Tibial nerve (tissue), 4 donors: Measurements from ENCODE around the gene SLCO3A1. TPM values are rescaled to one million over a fixed set of nuclear protein-coding genes. Genes with fewer than 3 reads are reported as not detected.

ENCODE experiments used
- DNase-seq, 2 donors: peaks; one replicate each; pipeline ENCODE4 v3.0.0-alpha.2; 2019; ENCODE audit warnings: low spot score in 2 of 2
- H3K27ac ChIP-seq, 4 donors: fragments of 200-600 bp; sonication (generic) in 3 of 4; one replicate each; pipeline ENCODE4 v1.5.1; 2017 to 2019; ENCODE audit warnings: mild to moderate bottlenecking in 1 of 4
- H3K27me3 ChIP-seq, 2 donors: fragments of 200-600 bp; sonication (generic) in 1 of 2; one replicate each; pipeline versions ENCODE4 v1.5.1 to v1.6.0; 2017 to 2019
- H3K36me3 ChIP-seq, 3 donors: fragments of 200-600 bp; sonication (generic); one replicate each; pipeline ENCODE4 v1.5.1; 2018 to 2019
- H3K4me1 ChIP-seq, 4 donors: fragments of 200-600 bp; sonication (generic) in 3 of 4; one replicate each; pipeline ENCODE4 v1.5.1; 2017 to 2019
- H3K4me3 ChIP-seq, 4 donors: fragments of 200-600 bp; sonication (generic) in 3 of 4; one replicate each; pipeline ENCODE4 v1.5.1; 2017 to 2019; ENCODE audit warnings: mild to moderate bottlenecking in 1 of 4, moderate library complexity in 1 of 4
- H3K9me3 ChIP-seq, 4 donors: fragments of 200-600 bp; sonication (generic) in 3 of 4; one replicate each; pipeline ENCODE4 v1.5.1; 2017 to 2019
- EP300 ChIP-seq, 2 donors: sonication (generic); formaldehyde crosslinking; IDR thresholded peaks; one replicate each; pipeline ENCODE4 v1.6.1; 2017; ENCODE audit warnings: antibody characterized with exemption in 2 of 2, mild to moderate bottlenecking in 1 of 2
- POLR2A ChIP-seq, 2 donors: fragments of 450-650 bp; IDR thresholded peaks; one replicate each; pipeline ENCODE4 v1.6.1; 2017; ENCODE audit warnings: antibody characterized with exemption in 2 of 2, mild to moderate bottlenecking in 2 of 2, moderate library complexity in 2 of 2
- WGBS, 2 donors: methylation state at CpG; one replicate each; pipeline ENCODE4 v1.1.5; 2018; 5-methylcytosine and 5-hydroxymethylcytosine counted together
- total RNA-seq, 4 donors: library from RNA; depleted of rRNA; stranded (reverse); fragments of >200 nt; gene quantifications; one replicate each; pipeline ENCODE4 v1.1.0, GENCODE V29; 2016
- TF ChIP-seq, protein P1 (sequence below), 5 experiments: fragments of 200-600 bp in 3 of 5; fragments of 450-650 bp in 2 of 5; sonication (generic) in 3 of 5; IDR thresholded peaks; one replicate each; pipeline ENCODE4 v1.5.1; 2016 to 2019; ENCODE audit warnings: antibody characterized with exemption in 5 of 5, mild to moderate bottlenecking in 3 of 5, moderate library complexity in 2 of 5

The SLCO3A1 gene
- total RNA-seq, 4 donors from 2014 or later: 13.8 to 20.2 (median 14.3) TPM

- 87 to 89% methylated on average over 9 to 10 of the region's 10 CpGs for whole genome bisulfite sequencing, 2 donors
- DNase-seq: no peak
- H3K4me1 ChIP-seq: no peaks in the 10 kb centered on the region
- H3K36me3 ChIP-seq: no peaks in the 10 kb centered on the region
- no peaks in the 10 kb centered on the region for H3K27me3 ChIP-seq
- no peak overlapping the region for H3K4me3 ChIP-seq
- no peak for TF ChIP-seq POLR2A (IDR thresholded peaks at IDR 0.05)
- TF ChIP-seq, protein P1, sequence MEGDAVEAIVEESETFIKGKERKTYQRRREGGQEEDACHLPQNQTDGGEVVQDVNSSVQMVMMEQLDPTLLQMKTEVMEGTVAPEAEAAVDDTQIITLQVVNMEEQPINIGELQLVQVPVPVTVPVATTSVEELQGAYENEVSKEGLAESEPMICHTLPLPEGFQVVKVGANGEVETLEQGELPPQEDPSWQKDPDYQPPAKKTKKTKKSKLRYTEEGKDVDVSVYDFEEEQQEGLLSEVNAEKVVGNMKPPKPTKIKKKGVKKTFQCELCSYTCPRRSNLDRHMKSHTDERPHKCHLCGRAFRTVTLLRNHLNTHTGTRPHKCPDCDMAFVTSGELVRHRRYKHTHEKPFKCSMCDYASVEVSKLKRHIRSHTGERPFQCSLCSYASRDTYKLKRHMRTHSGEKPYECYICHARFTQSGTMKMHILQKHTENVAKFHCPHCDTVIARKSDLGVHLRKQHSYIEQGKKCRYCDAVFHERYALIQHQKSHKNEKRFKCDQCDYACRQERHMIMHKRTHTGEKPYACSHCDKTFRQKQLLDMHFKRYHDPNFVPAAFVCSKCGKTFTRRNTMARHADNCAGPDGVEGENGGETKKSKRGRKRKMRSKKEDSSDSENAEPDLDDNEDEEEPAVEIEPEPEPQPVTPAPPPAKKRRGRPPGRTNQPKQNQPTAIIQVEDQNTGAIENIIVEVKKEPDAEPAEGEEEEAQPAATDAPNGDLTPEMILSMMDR (IDR thresholded peaks at IDR 0.05): no peak
- TF ChIP-seq EP300 (IDR thresholded peaks at IDR 0.05): no peak
- no peak overlapping the region for H3K27ac ChIP-seq
- no peaks in the 10 kb centered on the region for H3K9me3 ChIP-seq
Observed at GRCh38 chr15:91981821-91982800, 128.6 kb downstream of the SLCO3A1 start.

- H3K9me3 ChIP-seq: no peaks in the 10 kb centered on the region
- H3K4me1 ChIP-seq: no peaks in the 10 kb centered on the region
- H3K27ac ChIP-seq: no peak overlapping the region
- no peak for DNase-seq
- TF ChIP-seq POLR2A (IDR thresholded peaks at IDR 0.05) (no peak), EP300 (IDR thresholded peaks at IDR 0.05) (no peak)
- TF ChIP-seq, protein P1 (IDR thresholded peaks at IDR 0.05): no peak
- no peaks in the 10 kb centered on the region for H3K36me3 ChIP-seq
- no peak overlapping the region for H3K4me3 ChIP-seq
- WGBS, 2 donors: 75 to 77% methylated on average over 7 of the region's 7 CpGs
- H3K27me3 ChIP-seq: no peaks in the 10 kb centered on the region
Observed at GRCh38 chr15:91983729-91984340, 130.3 kb downstream of the SLCO3A1 start.

DNA sequence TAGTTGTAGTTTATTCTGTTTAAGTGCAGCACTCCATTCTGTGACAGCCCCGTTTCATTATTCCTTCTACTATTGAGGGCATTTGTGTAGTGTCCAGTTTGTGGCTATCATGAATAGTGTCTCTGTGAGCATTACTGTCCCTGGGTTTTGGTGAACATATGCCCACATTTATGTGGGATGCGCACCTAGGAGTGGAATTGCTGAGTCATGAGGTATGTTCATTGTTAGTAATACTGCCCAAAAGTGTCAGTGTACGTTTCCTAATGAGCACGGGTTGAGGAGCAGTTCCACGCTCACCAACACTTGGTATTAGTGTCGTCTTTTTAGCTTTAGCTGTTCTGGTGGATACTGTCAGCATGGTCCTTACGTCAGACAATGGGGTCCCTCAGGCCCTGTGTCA is 131.8 kb downstream of the SLCO3A1 start:
- WGBS, 2 donors: 93 to 94% methylated on average over 7 of the region's 7 CpGs
- no peak for DNase-seq
- no peak overlapping the region for H3K4me3 ChIP-seq
- no peak overlapping the region for H3K27ac ChIP-seq
- H3K4me1 ChIP-seq: peaks cover 0 to 7% (median 0%) of the 10 kb centered on the region in 4 donors
- H3K27me3 ChIP-seq: no peaks in the 10 kb centered on the region
- no peaks in the 10 kb centered on the region for H3K9me3 ChIP-seq
- TF ChIP-seq POLR2A (IDR thresholded peaks at IDR 0.05): no peak
- TF ChIP-seq, protein P1 (IDR thresholded peaks at IDR 0.05): no peak
- H3K36me3 ChIP-seq: no peaks in the 10 kb centered on the region

DNA sequence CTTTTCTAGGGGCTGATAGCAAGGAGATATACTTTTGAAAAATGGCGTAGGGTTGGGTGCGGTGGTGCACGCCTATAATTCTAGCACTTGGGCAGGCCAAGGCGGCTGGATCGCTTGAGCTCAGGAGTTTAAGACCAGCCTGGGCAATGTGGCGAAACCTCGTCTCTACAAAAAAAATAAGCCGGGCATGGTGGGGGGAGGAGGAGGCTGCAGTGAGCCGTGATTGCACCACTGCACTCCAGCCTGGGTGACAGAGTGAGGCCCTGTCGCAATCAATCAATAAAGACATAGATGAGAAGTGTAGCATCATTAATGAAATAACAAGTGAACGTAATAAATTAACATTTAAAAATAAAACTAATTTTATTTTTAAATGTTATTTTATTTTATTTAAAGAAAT is 134.6 kb downstream of the SLCO3A1 start:
- no peak overlapping the region for H3K4me3 ChIP-seq

More for the DNA sequence above, 134.6 kb downstream of the SLCO3A1 start:
- H3K36me3 ChIP-seq: no peaks in the 10 kb centered on the region
- no peak for DNase-seq
- WGBS, 2 donors: 92 to 95% methylated on average over 11 of the region's 11 CpGs
- no peak overlapping the region for H3K27ac ChIP-seq
- peaks cover 0 to 11% (median 0%) of the 10 kb centered on the region in 4 donors for H3K4me1 ChIP-seq
- H3K27me3 ChIP-seq: no peaks in the 10 kb centered on the region
- no peak for TF ChIP-seq POLR2A (IDR thresholded peaks at IDR 0.05)
- TF ChIP-seq, protein P1 (IDR thresholded peaks at IDR 0.05): no peak
- TF ChIP-seq EP300 (IDR thresholded peaks at IDR 0.05): no peak
- H3K9me3 ChIP-seq: no peaks in the 10 kb centered on the region
